GM21825 (cell line): Measurements from ENCODE around the gene DNMT3A.
"Not testable (repeated sequence)": the region's sequence is repeated elsewhere in the genome, so short reads cannot be mapped to it uniquely, and the experiment has no call there.

ENCODE experiments used
- ATAC-seq: cut with Tn5 transposase; IDR thresholded peaks from one replicate; pipeline ENCODE4 v1.9.1; 2021; ENCODE audit warnings: mild to moderate bottlenecking, moderate library complexity; ENCODE audit not compliant: unreplicated experiment

Gene DNMT3A

DNA sequence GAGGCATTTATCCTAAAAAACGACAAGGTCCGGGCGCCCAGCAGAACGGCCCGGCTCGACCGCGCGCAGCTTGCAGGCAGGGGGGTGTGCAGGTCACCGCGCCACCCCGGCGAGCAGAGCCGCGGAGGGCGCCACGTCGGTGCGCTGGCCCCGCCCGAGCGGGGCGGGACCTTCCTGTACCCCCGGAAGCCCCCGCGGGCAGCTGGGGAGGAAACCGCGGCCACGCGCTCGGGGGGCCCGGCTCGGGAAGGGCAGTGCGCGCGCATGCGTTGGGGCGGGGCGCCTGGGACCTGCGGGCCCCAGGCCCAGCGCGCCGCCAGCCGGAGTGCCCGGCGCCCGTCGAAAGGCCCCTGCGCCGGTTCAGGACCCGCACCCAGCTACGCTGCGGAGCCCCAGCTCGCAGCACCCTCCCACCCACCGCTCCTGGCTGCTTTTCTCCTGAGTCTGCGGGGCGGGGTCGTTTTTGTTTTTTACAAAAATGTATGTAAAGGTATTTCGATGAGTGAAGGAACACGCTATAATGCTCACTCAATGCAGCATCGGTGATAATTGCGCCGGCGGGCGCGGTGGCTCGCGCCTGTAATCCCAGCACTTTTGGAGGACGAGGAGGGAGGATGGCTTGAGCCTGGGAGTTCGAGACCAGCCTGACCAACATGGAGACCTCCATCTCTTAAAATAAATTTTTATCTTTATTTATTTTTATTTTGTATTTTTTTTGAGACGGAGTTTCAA lies 125.6 kb downstream of the DNMT3A start:
- ATAC-seq = peak; percentile 60

DNA sequence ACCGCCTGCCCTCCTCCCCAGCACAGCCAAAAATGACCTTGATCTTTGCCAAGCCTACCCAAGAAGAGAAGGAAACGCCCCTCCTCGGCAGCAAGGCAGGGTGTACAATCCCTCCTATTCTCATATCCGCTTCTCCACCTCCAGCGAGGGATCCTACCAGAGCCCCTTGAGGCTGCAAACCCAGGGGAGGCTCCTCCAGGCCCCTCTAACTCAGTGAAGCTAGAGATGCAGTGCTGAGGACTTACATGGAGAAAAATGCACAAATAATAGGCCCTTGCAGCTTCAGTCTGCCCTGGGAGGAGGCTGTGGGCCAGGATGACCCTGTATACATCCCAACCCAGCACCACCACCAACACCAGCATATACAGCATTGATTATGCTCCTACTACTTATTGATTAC lies 126.5 kb downstream of the DNMT3A start:
- ATAC-seq = no peak

DNA sequence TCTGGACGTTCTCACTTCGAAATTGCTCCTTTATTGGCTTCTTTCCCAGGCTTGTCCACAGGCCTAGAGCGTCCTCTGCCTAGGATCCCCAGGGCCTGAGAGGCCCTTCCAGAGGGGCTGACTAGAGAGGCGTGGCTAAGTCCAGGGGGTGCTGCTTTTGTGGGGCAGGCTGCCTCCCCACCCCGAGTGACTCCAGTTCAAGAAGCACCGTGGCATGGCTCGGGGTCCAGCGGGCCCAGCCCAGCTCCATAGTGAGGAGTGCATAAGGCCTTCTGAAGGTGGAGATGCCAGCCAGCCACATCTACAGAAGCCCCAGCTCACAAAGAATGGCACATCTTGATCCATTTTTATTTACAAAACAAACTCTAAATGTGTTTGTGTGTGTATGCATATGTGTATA lies 128.5 kb downstream of the DNMT3A start:
- ATAC-seq = no peak

DNA sequence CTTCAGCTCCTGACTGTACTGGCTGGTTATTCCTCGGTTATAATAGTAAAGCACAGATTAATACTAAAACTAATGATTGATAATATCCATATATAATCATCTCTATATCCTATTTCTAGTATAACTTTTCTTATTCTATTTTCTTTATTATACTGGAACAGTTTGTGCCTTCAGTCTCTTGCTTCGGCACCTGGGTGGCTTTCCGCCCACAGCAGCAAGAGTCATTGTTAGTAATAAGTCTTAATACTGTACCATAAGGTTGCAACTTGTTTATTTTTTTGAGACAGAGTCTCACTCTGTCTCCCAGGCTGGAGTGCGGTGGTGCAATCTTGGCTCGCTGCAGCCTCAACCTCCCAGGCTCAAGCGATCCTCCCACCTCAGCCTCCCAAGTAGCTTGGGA lies 130.8 kb downstream of the DNMT3A start:
- ATAC-seq = not testable (repeated sequence)

DNA sequence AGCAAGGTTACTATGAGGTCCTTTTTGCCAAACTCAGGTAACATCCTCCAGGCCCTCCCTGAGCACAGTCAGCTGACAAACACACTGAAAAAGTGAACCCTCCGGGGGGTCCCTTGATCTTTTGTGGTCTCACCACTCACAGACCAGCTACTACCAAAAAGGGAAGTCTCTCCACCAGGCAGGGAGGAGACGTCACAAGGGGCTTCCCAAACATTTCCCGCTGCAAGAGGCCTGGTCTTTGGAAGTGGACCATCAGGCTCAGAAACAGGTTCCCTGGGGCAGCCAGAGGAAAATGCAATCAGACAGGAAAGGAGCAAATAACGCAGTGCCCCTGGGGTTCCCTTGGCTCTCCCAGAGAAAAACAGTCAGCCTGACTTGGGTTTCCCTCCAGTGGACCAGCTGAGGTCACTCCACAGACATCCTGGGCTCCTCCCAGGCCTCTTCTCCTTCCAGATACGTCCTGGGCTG lies 134.6 kb downstream of the DNMT3A start:
- no peak for ATAC-seq

DNA sequence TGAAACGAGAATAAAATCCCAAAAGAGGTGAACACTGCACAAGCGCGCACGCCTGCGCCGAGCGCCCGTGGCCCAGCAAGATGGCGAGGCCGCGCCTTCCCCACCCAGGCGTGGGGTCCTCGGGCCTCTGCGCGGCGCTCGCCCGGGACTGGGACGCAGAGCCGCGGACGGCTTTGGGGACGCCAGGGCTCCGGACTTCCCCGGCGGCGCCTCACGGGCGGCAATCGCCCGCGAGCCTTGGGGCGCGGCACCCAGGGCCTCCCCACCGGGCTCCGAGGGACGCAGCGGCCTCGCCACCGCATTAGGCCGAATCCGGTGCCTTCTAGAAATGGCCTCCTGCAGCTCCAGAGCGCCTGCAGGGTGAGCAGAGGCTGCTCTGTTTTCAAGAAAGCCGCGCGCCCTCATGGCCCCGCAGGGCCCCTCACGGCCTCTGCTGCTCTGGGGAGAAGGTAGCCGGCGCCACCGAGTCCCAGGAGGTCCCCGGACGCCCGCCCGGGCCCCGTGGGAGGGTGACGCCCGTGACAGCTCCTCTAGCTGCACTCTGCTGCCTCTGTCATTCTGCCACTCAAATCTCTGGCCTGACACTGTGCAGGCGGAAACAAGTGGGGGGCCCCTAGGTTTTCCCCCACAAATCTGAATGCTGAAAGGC lies 137.4 kb downstream of the DNMT3A start:
- no peak for ATAC-seq

DNA sequence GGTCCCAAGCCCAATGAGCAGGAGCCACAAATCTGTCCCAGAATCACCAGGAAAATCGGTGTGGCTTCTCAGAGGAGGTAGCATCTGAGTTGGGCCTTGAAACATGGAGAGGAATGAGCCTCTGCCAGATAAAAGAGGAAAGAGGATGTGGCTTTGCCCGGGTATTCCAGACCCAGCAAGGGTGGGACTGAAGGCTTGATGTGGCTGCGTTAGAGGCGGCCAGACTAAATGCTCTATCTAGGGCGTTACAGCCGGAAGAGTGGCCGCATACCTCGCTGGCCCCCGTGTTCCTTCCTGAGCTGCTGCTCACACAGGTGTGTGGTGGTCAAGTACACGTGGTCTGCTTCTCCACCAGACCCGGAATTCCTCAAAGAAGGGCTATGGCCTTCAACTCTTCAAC lies 139.4 kb downstream of the DNMT3A start:
- no peak for ATAC-seq

DNA sequence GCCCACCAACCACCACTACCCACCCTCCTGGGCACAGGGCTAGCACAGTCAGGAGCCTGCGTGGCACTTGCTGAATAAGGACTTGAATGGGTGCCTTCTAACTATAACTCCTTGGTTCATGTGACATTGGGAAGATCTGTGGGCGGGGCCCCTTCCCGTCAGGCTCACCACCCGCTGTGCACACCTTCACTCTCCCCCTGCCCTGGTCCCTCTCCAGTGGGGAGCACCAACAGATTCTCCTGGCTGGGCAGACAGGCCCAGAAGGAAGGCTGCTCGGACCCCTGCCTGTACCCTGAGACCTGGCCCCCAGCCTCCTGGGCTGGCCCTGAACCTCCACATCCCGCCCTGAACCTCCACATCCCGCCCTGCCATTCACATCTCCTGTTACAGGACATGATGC lies 139.9 kb downstream of the DNMT3A start:
- no peak for ATAC-seq

DNA sequence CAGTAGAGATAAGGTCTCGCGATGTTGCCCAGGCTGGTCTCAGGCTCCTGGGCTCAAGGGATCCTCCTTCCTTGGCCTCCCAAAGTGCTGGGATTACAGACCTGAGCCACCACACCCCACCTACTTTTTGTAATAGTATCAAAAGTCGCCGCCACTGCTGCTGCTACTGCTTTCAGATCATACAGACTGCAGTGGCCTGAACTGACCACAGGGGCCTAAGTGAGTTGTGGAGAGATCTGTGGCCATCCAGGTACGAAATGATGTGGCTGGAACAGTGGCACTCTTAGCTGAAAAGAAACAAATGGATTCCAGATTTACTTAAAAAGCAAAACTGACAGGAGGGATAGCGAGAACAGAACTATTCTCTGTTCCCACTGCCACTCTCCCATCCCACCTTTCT lies 140.5 kb downstream of the DNMT3A start:
- ATAC-seq = no peak

GRCh38 chr2:25198576-25198975 lies 143.1 kb downstream of the DNMT3A start:
- ATAC-seq = no peak

GRCh38 chr2:25198209-25198525 lies 143.6 kb downstream of the DNMT3A start:
- ATAC-seq = no peak

DNA sequence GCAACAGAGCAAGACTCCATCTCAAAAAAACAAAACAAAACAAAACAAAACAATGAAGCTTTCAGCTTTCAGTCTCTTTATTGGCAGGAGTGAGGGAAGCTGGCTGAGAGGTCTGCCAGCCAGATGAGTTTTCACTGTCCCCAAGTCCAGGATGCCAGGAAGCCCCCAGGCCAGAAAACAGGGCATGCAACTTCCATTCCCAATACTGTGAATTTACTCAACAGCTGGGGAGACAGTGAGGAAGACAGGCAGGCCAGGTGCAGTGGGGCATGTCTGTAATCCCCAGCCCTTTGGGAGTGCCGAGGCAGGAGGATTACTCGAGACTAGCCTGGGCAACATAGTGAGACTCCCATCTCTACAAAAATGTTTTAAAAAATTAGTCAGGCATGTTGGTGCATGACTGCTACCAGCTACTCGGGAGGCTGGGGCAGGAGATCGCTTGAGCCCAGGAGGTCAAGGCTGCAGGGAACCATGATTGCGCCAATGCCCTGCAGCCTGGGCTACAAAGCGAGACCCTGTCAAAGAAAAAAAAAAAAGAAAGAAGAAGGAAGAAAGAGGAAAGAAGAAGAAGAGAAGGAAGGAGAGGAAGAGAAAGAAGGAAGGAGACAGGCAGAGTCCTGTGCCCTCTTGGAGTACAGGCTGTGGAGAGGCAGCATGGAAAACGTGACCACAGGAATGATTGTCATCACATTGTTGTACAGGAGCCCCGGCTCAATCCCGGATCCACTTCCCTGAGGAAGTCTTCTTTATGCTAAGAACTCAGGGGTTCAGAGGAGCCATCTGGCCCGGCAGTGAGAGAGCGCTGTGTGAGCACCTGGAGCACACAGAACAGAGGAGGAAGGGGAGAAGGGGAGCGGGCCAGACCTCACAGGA lies 144.2 kb downstream of the DNMT3A start:
- ATAC-seq = no peak

GRCh38 chr2:25194576-25195122 lies 147.1 kb downstream of the DNMT3A start:
- ATAC-seq = no peak

DNA sequence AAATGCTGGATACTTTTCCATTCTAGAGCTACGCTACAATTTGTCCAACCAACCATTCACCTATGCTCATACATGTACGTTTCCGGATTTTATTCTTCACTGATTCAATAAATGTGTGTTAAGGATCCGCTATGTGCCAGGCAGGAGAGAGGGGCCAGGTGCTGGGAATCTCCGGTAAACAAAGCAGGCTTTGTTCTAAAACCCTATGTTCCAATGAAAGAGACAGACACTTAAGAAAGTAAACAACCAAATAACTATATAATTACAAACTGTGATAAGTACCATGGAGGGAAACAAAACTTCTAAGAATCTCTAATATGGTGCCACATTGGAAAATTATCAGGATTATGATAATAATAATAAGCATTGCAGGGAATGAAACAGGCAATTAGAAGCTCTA lies 151.2 kb downstream of the DNMT3A start:
- ATAC-seq = no peak

- no peak for ATAC-seq
These were observed 153.3 kb downstream of the DNMT3A start for GRCh38 chr2:25188405-25188804.

GRCh38 chr2:25187729-25188350 lies 153.9 kb downstream of the DNMT3A start:
- no peak for ATAC-seq

DNA sequence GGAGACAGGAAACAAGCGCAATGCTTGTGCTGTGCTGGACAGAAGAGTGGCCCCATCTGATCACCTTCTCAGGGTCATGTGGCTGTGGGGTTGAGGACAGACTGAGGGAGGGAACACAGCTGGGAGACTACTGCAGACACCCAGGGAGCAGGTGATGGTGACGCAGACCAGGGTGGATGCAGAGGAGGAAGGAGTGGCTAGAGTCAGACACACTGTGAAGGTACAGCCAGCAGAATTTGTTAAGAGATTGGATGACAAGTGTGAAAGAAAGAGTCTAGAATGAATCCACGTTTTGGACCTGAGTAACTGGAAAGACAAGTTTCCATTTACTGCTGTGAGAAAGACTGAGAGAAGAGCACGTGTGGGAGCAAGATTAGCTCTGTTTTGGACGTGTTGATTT lies 157.5 kb downstream of the DNMT3A start:
- no peak for ATAC-seq

- no peak for ATAC-seq
These were observed 162.7 kb downstream of the DNMT3A start for GRCh38 chr2:25178976-25179375.
